Measurements from ENCODE around the gene PKP1. TPM values are rescaled to one million over a fixed set of nuclear protein-coding genes. Genes with fewer than 3 reads are reported as not detected.

The PKP1 gene
- total and polyA plus RNA-seq, 2 donors (not counting 3 experiments of a cell fraction or from before 2014, with no cell fraction given) = 0.01 TPM; not detected in 1

- FAIRE-seq (no peak), DNase-seq (ENCODE audit: low read depth, low spot score) (no peak)
- Histone ChIP-seq H2AFZ (ENCODE audit: low read depth, low read length) (no peak overlapping the region), H3K4me3 (replicated peaks in 1 of 3; ENCODE audit: insufficient read depth in 1 of 3, low read depth in 1 of 3, low read length in 3 of 3) (no peak overlapping the region), H3K9ac (replicated peaks; ENCODE audit: extremely low read depth, insufficient read depth, low read length) (no peak overlapping the region), H3K9me1 (replicated peaks; ENCODE audit: control insufficient read depth, extremely low read depth, insufficient read depth, low read length) (no peaks in the 10 kb centered on the region), H3K36me3 (ENCODE audit: control insufficient read depth in 2 of 2, extremely low read depth in 1 of 2, insufficient read depth in 2 of 2, low read length in 2 of 2) (no peaks in the 10 kb centered on the region), H3K27ac (ENCODE audit: insufficient read depth, low read depth, low read length) (no peak overlapping the region), H3K79me2 (ENCODE audit: control insufficient read depth, insufficient read depth, low read length) (no peaks in the 10 kb centered on the region), H3K27me3 (ENCODE audit: control insufficient read depth in 2 of 2, insufficient read depth in 2 of 2, low read length in 2 of 2) (peaks cover 14 to 16% of the 10 kb centered on the region in 2 experiments), H3K9me3 (replicated peaks; ENCODE audit: control insufficient read depth, insufficient read depth, low read length) (no peaks in the 10 kb centered on the region), H3K4me1 (ENCODE audit: control insufficient read depth, extremely low read depth, insufficient read depth, low read length) (no peaks in the 10 kb centered on the region), H4K20me1 (replicated peaks; ENCODE audit: control insufficient read depth, extremely low read depth, insufficient read depth, low read length) (no peaks in the 10 kb centered on the region), H3K4me2 (ENCODE audit: insufficient read depth, low read length) (no peak overlapping the region)
- dilution Hi-C loops (cut with MboI; ENCODE audit: extremely low pct_ligation_motif_present, low sequenced_read_pairs) = no loop called here
- no TSS peak for BruUV-seq (replicated peaks)
- CTCF ChIA-PET = interaction anchor here (0.7 to 2.3 kb wide), 4 partner anchors 36 to 104 kb away, joined by 3 to 18 read pairs (median 3); no protein-coding TSS in a partner anchor
- no peak for TF ChIP-seq MYC (IDR thresholded peaks at IDR 0.05; ENCODE audit: low read depth, low read length)
- no peak for TF ChIP-seq MAX (IDR thresholded peaks at IDR 0.05; ENCODE audit: insufficient read depth, insufficient read length)
- no peak for TF ChIP-seq FOS (IDR thresholded peaks at IDR 0.05; ENCODE audit: borderline replicate concordance, insufficient read depth, low read length)
- TF ChIP-seq GATA2 (IDR thresholded peaks at IDR 0.05; ENCODE audit: insufficient read depth, insufficient read length, low read depth, low read length) = no peak
- no peak for TF ChIP-seq JUN (IDR thresholded peaks at IDR 0.05; ENCODE audit: borderline replicate concordance, insufficient read depth, insufficient read length, low read depth)
- TF ChIP-seq CTCF (IDR thresholded peaks at IDR 0.05; ENCODE audit: extremely low read depth in 1 of 2, insufficient read depth in 1 of 2, low read depth in 1 of 2, low read length in 2 of 2) = no peak
- no peak for TF ChIP-seq POLR2A (IDR thresholded peaks at IDR 0.05; ENCODE audit: low read depth, low read length)
- no peak for TF ChIP-seq EZH2 (IDR thresholded peaks at IDR 0.05; ENCODE audit: borderline replicate concordance, low read depth, low read length, severe bottlenecking)
- no peak for TF ChIP-seq POLR2AphosphoS5 (IDR thresholded peaks at IDR 0.05; ENCODE audit: insufficient read depth, low read depth, low read length)
- intact Hi-C loops (cut with micrococcal nuclease) = no loop called here
- POLR2A ChIA-PET = no interaction called here
Observed at GRCh38 chr1:201259476-201260235, 23.6 kb upstream of the PKP1 start.
